Trophoblast cell (in vitro differentiated cells and primary cell): ENCODE measurements around the gene SOX6.
"Not testable (repeated sequence)": the region's sequence is repeated elsewhere in the genome, so short reads cannot be mapped to it uniquely, and the experiment has no call there.

Experiments
- DNase-seq, 2 donors: peaks; one replicate each; pipeline ENCODE4 v3.0.0-alpha.2; 2016
- H2AFZ ChIP-seq: 2 replicates; pipeline ENCODE4 v1.6.1; 2013; ENCODE audit warnings: low read length, moderate library complexity, mild to moderate bottlenecking; ENCODE audit not compliant: insufficient read depth, poor library complexity
- H2AK5ac ChIP-seq: 2 replicates; pipeline ENCODE4 v1.6.1; 2013; ENCODE audit warnings: mild to moderate bottlenecking, low read length
- H2BK120ac ChIP-seq: 2 replicates; pipeline ENCODE4 v1.6.1; 2013; ENCODE audit warnings: low read length, mild to moderate bottlenecking, moderate library complexity; ENCODE audit not compliant: insufficient read depth, poor library complexity
- H2BK12ac ChIP-seq: 2 replicates; pipeline ENCODE4 v1.6.1; 2013; ENCODE audit warnings: mild to moderate bottlenecking, low read length, moderate library complexity
- H2BK5ac ChIP-seq: 2 replicates; pipeline ENCODE4 v1.6.1; 2013; ENCODE audit warnings: low read length, low read depth, moderate library complexity, mild to moderate bottlenecking; ENCODE audit not compliant: poor library complexity
- H3K14ac ChIP-seq: 2 replicates; pipeline ENCODE4 v1.6.1; 2013; ENCODE audit warnings: mild to moderate bottlenecking, low read length
- H3K18ac ChIP-seq: 2 replicates; pipeline ENCODE4 v1.6.1; 2013; ENCODE audit warnings: mild to moderate bottlenecking, low read length
- H3K23ac ChIP-seq: 2 replicates; pipeline ENCODE4 v1.6.1; 2013; ENCODE audit warnings: low read length
- H3K27ac ChIP-seq: 2 replicates; pipeline ENCODE4 v1.5.1; 2013; ENCODE audit warnings: low read depth, mild to moderate bottlenecking, inconsistent platforms, low read length, moderate library complexity
- H3K27me3 ChIP-seq: 2 replicates; pipeline ENCODE4 v1.6.1; 2013; ENCODE audit warnings: inconsistent platforms, mild to moderate bottlenecking, low read length, moderate library complexity; ENCODE audit not compliant: insufficient read depth
- H3K36me3 ChIP-seq, 2 experiments: 1 replicate in 1 of 2; 2 replicates in 1 of 2; pipeline ENCODE4 v1.6.1; 2013; ENCODE audit warnings: low read length in 2 of 2, mild to moderate bottlenecking in 2 of 2, moderate library complexity in 1 of 2; ENCODE audit not compliant: insufficient read depth in 2 of 2, control insufficient read depth in 1 of 2
- H3K4ac ChIP-seq: 2 replicates; pipeline ENCODE4 v1.6.1; 2013; ENCODE audit warnings: low read depth, mild to moderate bottlenecking, low read length, moderate library complexity
- H3K4me1 ChIP-seq, 2 experiments: 1 replicate in 1 of 2; 2 replicates in 1 of 2; pipeline ENCODE4 v1.6.1; 2013; ENCODE audit warnings: low read length in 2 of 2, mild to moderate bottlenecking in 2 of 2, moderate library complexity in 1 of 2; ENCODE audit not compliant: insufficient read depth in 2 of 2, control insufficient read depth in 1 of 2
- H3K4me2 ChIP-seq: 2 replicates; pipeline ENCODE4 v1.6.1; 2013; ENCODE audit warnings: inconsistent platforms, mild to moderate bottlenecking, low read length, moderate library complexity
- H3K4me3 ChIP-seq: 2 replicates; pipeline ENCODE4 v1.5.1; 2013; ENCODE audit warnings: mild to moderate bottlenecking, low read depth, low read length, inconsistent platforms
- H3K79me1 ChIP-seq: one replicate; pipeline ENCODE4 v1.6.1; 2013; ENCODE audit warnings: low read length
- H3K79me2 ChIP-seq: 2 replicates; pipeline ENCODE4 v1.6.1; 2013; ENCODE audit warnings: low read length, mild to moderate bottlenecking; ENCODE audit not compliant: control insufficient read depth, insufficient read depth, poor library complexity
- H3K9ac ChIP-seq: 2 replicates; pipeline ENCODE4 v1.6.1; 2013; ENCODE audit warnings: mild to moderate bottlenecking, low read length
- H3K9me3 ChIP-seq: 2 replicates; pipeline ENCODE4 v1.6.1; 2013; ENCODE audit warnings: low read depth, mild to moderate bottlenecking, control low read depth, inconsistent platforms, low read length; ENCODE audit not compliant: insufficient read depth
- H4K12ac ChIP-seq: 2 replicates; pipeline ENCODE4 v1.6.1; 2013; ENCODE audit warnings: low read depth, mild to moderate bottlenecking, low read length, moderate library complexity
- H4K8ac ChIP-seq: 2 replicates; pipeline ENCODE4 v1.6.1; 2013; ENCODE audit warnings: low read depth, mild to moderate bottlenecking, low read length, moderate library complexity
- H4K91ac ChIP-seq: one replicate; pipeline ENCODE4 v1.6.1; 2013; ENCODE audit warnings: low read depth, mild to moderate bottlenecking, low read length, moderate library complexity
- WGBS: extraction: QIAGEN DNeasy Blood & Tissue Kit; methylation state at CpG from one replicate; pipeline ENCODE4 v1.1.7; 2013; ENCODE audit warnings: missing lambda C conversion rate; ENCODE audit not compliant: insufficient read length, insufficient coverage; ENCODE audit errors: extremely low coverage; 5-methylcytosine and 5-hydroxymethylcytosine counted together

SOX6 gene

DNA sequence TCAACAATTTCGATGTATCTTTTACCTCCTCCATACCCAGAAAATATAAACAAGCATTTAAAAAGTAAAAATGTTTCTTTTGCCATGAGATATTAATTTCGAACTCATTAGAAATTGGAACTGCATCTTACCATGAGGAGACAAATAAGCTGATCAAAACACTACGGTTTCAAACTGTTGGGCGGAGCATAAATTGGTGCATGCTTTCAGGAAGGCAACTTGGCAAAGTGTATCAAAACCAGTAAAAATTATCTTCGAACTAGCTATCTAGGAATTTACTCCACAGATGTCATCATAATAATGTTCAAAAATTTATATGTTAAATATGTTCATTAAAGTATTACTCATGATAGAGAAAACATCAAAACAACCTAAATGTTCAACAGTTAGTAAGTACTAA, 21.4 kb upstream of the SOX6 start:
- Histone ChIP-seq H4K12ac (no peak overlapping the region), H3K79me2 (no peaks in the 10 kb centered on the region), H3K4me1 (no peaks in the 10 kb centered on the region), H4K91ac (no peak overlapping the region), H2AK5ac (no peak overlapping the region), H3K79me1 (no peaks in the 10 kb centered on the region), H3K4me3 (no peak overlapping the region), H2AFZ (no peak overlapping the region), H3K9me3 (no peaks in the 10 kb centered on the region), H3K23ac (no peak overlapping the region), H3K27ac (no peak overlapping the region), H3K27me3 (no peaks in the 10 kb centered on the region), H3K14ac (no peak overlapping the region), H3K4ac (no peak overlapping the region), H2BK120ac (no peak overlapping the region), H3K9ac (no peak overlapping the region), H3K18ac (no peak overlapping the region), H2BK5ac (no peak overlapping the region), H3K36me3 (no peaks in the 10 kb centered on the region), H4K8ac (no peak overlapping the region), H2BK12ac (no peak overlapping the region), H3K4me2 (no peak overlapping the region)
- no CpG with 5 or more reads among the region's 5 CpGs for WGBS
- no peak for DNase-seq

DNA sequence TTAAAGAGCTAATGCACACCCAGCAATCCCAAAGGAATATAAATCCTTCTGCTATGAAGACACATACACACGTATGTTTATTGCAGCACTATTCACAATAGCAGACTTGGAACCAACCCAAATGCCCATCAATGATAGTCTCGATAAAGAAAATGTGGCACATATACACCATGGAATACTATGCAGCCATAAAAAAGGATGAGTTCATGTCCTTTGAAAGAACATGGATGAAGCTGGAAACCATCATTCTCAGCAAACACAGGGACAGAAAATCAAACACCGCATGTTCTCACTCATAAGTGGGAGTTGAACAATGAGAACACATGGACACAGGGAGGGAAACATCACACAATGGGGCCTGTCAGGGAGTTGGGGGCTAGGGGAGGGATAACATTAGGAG, 19.3 kb upstream of the SOX6 start:
- H3K4me1 ChIP-seq, H4K8ac ChIP-seq, H3K79me1 ChIP-seq, H3K9ac ChIP-seq, H3K23ac ChIP-seq, H3K4me2 ChIP-seq, DNase-seq, H2BK120ac ChIP-seq, H2BK12ac ChIP-seq, H3K14ac ChIP-seq, H3K27ac ChIP-seq, H4K12ac ChIP-seq, H2AK5ac ChIP-seq, H3K27me3 ChIP-seq, H3K4ac ChIP-seq, H3K79me2 ChIP-seq, H3K18ac ChIP-seq, H2BK5ac ChIP-seq, H3K36me3 ChIP-seq, H2AFZ ChIP-seq, H4K91ac ChIP-seq, H3K4me3 ChIP-seq, H3K9me3 ChIP-seq: not testable (repeated sequence)
- WGBS, result no CpG with 5 or more reads among the region's 3 CpGs

DNA sequence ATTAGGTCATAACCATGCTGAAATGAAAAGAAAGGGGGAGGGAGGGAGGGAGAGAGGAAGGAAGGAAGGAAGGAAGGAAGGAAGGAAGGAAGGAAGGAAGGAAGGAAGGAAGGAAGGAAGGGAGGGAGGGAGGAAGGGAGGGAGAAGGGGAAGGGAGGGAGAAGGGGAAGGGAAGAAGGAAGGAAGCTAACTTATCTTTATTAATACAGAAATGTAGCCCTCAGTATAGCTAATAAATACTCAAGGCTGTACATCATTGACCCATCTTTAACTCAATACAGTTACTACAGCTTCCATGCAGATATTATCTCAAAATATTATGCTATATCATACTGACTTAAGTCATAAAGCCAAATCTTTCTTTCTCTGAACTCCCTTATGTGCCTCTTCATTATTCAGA, 17.4 kb upstream of the SOX6 start:
- no peak overlapping the region for H3K4me3 ChIP-seq
- no peak overlapping the region for H3K4me2 ChIP-seq
- H3K36me3 ChIP-seq, result no peaks in the 10 kb centered on the region
- no peaks in the 10 kb centered on the region for H3K9me3 ChIP-seq
- H4K8ac ChIP-seq, result no peak overlapping the region
- DNase-seq, result no peak
- no peak overlapping the region for H4K12ac ChIP-seq
- H2BK12ac ChIP-seq, result no peak overlapping the region
- H3K27me3 ChIP-seq, result no peaks in the 10 kb centered on the region
- no peak overlapping the region for H2AK5ac ChIP-seq
- H2BK120ac ChIP-seq, result no peak overlapping the region
- H3K18ac ChIP-seq, result no peak overlapping the region
- no peak overlapping the region for H3K14ac ChIP-seq
- no peak overlapping the region for H3K4ac ChIP-seq
- H3K79me1 ChIP-seq, result no peaks in the 10 kb centered on the region
- H4K91ac ChIP-seq, result no peak overlapping the region
- H3K27ac ChIP-seq, result no peak overlapping the region
- no peaks in the 10 kb centered on the region for H3K4me1 ChIP-seq
- H2AFZ ChIP-seq, result no peak overlapping the region
- H2BK5ac ChIP-seq, result no peak overlapping the region
- no peak overlapping the region for H3K9ac ChIP-seq
- no peak overlapping the region for H3K23ac ChIP-seq
- no peaks in the 10 kb centered on the region for H3K79me2 ChIP-seq

DNA sequence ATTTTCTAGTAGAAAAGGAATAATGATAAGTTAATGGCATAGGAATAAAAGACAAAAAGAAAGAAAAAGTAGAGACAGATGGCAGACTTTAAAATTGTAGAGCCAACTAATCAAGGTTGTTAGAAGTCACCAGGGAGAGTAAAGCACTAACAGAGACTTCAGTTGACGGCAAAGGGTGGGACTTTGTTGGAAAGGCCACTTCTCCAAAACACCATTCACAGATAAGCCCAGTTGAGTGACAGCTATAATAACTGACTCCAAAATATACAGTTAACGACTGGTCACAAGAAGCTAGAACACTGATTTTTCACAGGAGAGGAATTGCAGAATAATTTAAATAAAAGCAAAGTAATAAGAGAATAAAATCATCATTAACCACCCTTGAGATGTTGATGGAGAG, 16.0 kb upstream of the SOX6 start:
- H3K9me3 ChIP-seq, result no peaks in the 10 kb centered on the region
- no peak overlapping the region for H4K8ac ChIP-seq
- no peak overlapping the region for H2BK5ac ChIP-seq
- H2BK120ac ChIP-seq, result no peak overlapping the region
- WGBS, result no CpG with 5 or more reads among the region's 2 CpGs
- H3K23ac ChIP-seq, result no peak overlapping the region
- no peak overlapping the region for H4K12ac ChIP-seq
- no peak overlapping the region for H3K14ac ChIP-seq
- no peaks in the 10 kb centered on the region for H3K27me3 ChIP-seq
- no peaks in the 10 kb centered on the region for H3K4me1 ChIP-seq
- no peak overlapping the region for H2AFZ ChIP-seq
- no peak overlapping the region for H3K27ac ChIP-seq
- no peak overlapping the region for H2AK5ac ChIP-seq
- no peak overlapping the region for H3K4ac ChIP-seq
- no peak for DNase-seq
- no peak overlapping the region for H2BK12ac ChIP-seq
- no peaks in the 10 kb centered on the region for H3K79me2 ChIP-seq
- no peaks in the 10 kb centered on the region for H3K79me1 ChIP-seq
- no peak overlapping the region for H3K4me3 ChIP-seq
- no peak overlapping the region for H3K18ac ChIP-seq
- H3K4me2 ChIP-seq, result no peak overlapping the region
- H4K91ac ChIP-seq, result no peak overlapping the region
- H3K36me3 ChIP-seq, result no peaks in the 10 kb centered on the region
- no peak overlapping the region for H3K9ac ChIP-seq

GRCh38 chr11:16367252-16367651, 10.9 kb upstream of the SOX6 start:
- no peaks in the 10 kb centered on the region for H3K79me2 ChIP-seq
- H3K27ac ChIP-seq, result no peak overlapping the region
- H3K14ac ChIP-seq, result no peak overlapping the region
- H2BK12ac ChIP-seq, result no peak overlapping the region
- no peak overlapping the region for H2BK120ac ChIP-seq
- H2BK5ac ChIP-seq, result no peak overlapping the region
- H3K79me1 ChIP-seq, result no peaks in the 10 kb centered on the region
- no peak overlapping the region for H2AK5ac ChIP-seq
- no peak overlapping the region for H3K18ac ChIP-seq
- no peaks in the 10 kb centered on the region for H3K36me3 ChIP-seq
- WGBS, result no CpG with 5 or more reads among the region's 2 CpGs
- H4K91ac ChIP-seq, result no peak overlapping the region
- no peak for DNase-seq
- H3K4me2 ChIP-seq, result no peak overlapping the region
- no peak overlapping the region for H3K4me3 ChIP-seq
- H3K4me1 ChIP-seq, result no peaks in the 10 kb centered on the region
- H3K9me3 ChIP-seq, result no peaks in the 10 kb centered on the region
- H3K4ac ChIP-seq, result no peak overlapping the region
- H3K23ac ChIP-seq, result no peak overlapping the region
- H3K27me3 ChIP-seq, result no peaks in the 10 kb centered on the region
- no peak overlapping the region for H2AFZ ChIP-seq
- no peak overlapping the region for H3K9ac ChIP-seq
- H4K8ac ChIP-seq, result no peak overlapping the region
- no peak overlapping the region for H4K12ac ChIP-seq
